ENCODE results near the gene GUCA2B. TPM values are rescaled to one million over a fixed set of nuclear protein-coding genes. Genes with fewer than 3 reads are reported as not detected.

The GUCA2B gene
- total RNA-seq, 1 experiment from 2014 or later: not detected

DNA sequence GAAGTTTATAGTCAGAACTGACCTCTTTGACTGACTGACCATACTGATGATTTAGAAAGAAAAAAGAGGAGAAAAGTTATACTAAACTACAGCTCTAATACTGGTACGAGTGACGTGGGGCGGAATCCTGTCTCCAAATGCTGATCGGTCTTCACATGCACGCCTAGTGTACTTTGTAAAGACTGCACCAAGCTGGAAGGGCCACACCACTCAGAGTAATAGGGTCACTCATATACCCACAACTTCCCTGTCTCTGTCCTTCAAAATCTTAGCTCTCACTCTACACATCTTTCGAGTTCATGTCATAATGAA, 30.7 kb downstream of the GUCA2B start:
- no peak overlapping the region for H4K5ac ChIP-seq (ENCODE audit: insufficient read length, low read depth, low read length)
- peaks cover 5 to 57% (median 19%) of the 10 kb centered on the region in 3 experiments; a peak in 5 of 7 replicates for H3K36me3 Mint-ChIP-seq (ENCODE audit: insufficient read depth in 1 of 3, low read depth in 3 of 3)
- no CpG with 5 or more reads among the region's 6 CpGs for WGBS (ENCODE audit: extremely low coverage, insufficient read length, low lambda C conversion rate)
- no peaks in the 10 kb centered on the region for H4K20me1 ChIP-seq (ENCODE audit: control insufficient read depth, insufficient read depth, insufficient read length)
- no peaks in the 10 kb centered on the region for H3K27me3 Mint-ChIP-seq (ENCODE audit: low read depth)
- H3K9ac ChIP-seq (ENCODE audit: extremely low read depth, insufficient read length, low read length): no peak overlapping the region
- no peak overlapping the region for H4K8ac ChIP-seq (replicated peaks; ENCODE audit: insufficient read length, low read depth, low read length)
- no peak overlapping the region for H3K4me3 Mint-ChIP-seq
- H2BK15ac ChIP-seq (ENCODE audit: low read depth, low read length): no peak overlapping the region
- no peak overlapping the region for H3K4me2 ChIP-seq (ENCODE audit: insufficient read depth, insufficient read length, low read length)
- H3K23ac ChIP-seq (ENCODE audit: insufficient read length, low read depth, low read length): no peak overlapping the region
- no peaks in the 10 kb centered on the region for H3K23me2 ChIP-seq (ENCODE audit: insufficient read length, low read depth, low read length, poor library complexity, severe bottlenecking)
- 0 out of 7 replicates have a peak overlapping the region, but pooled peaks of 1 of the 3 experiments have one; percentile 4 for H3K27ac Mint-ChIP-seq
- H2BK20ac ChIP-seq (ENCODE audit: low read depth, low read length, poor library complexity, severe bottlenecking): no peak overlapping the region
- H3K4me1 Mint-ChIP-seq: no peaks in the 10 kb centered on the region
- H3K4ac ChIP-seq (ENCODE audit: low read depth, low read length): no peak overlapping the region
- H3K56ac ChIP-seq (ENCODE audit: insufficient read length, low read depth, low read length): no peak overlapping the region
- H2AK5ac ChIP-seq (ENCODE audit: insufficient read length, low read length): no peak overlapping the region
- H3K79me1 ChIP-seq (ENCODE audit: insufficient read depth, low read depth, low read length, poor library complexity, severe bottlenecking): no peaks in the 10 kb centered on the region
- H3K79me2 ChIP-seq (ENCODE audit: insufficient read depth, low read length): no peaks in the 10 kb centered on the region
- H4K91ac ChIP-seq (ENCODE audit: insufficient read length, low read depth, low read length): no peak overlapping the region
- no peak overlapping the region for H3T11ph ChIP-seq (ENCODE audit: low read length)
- H3K14ac ChIP-seq (ENCODE audit: insufficient read depth, low read length): no peak overlapping the region
- no peak overlapping the region for H2AFZ ChIP-seq (ENCODE audit: low read length)
- H3K27ac ChIP-seq (ENCODE audit: insufficient read length, low read depth, low read length): no peak overlapping the region
- no peak overlapping the region for H3K18ac ChIP-seq (ENCODE audit: insufficient read length, low read depth, low read length)
- H3K4me1 ChIP-seq (ENCODE audit: insufficient read depth, low read length): no peaks in the 10 kb centered on the region
- DNase-seq: no peak
- no peak overlapping the region for H2BK12ac ChIP-seq (ENCODE audit: insufficient read length, low read depth, low read length)
- no peak overlapping the region for H2BK120ac ChIP-seq (ENCODE audit: low read depth, low read length, poor library complexity, severe bottlenecking)
- H2BK5ac ChIP-seq (ENCODE audit: insufficient read length, low read length): no peak overlapping the region
- H3K27me3 ChIP-seq (ENCODE audit: insufficient read depth, low read length): no peaks in the 10 kb centered on the region
- TF ChIP-seq, protein P1, sequence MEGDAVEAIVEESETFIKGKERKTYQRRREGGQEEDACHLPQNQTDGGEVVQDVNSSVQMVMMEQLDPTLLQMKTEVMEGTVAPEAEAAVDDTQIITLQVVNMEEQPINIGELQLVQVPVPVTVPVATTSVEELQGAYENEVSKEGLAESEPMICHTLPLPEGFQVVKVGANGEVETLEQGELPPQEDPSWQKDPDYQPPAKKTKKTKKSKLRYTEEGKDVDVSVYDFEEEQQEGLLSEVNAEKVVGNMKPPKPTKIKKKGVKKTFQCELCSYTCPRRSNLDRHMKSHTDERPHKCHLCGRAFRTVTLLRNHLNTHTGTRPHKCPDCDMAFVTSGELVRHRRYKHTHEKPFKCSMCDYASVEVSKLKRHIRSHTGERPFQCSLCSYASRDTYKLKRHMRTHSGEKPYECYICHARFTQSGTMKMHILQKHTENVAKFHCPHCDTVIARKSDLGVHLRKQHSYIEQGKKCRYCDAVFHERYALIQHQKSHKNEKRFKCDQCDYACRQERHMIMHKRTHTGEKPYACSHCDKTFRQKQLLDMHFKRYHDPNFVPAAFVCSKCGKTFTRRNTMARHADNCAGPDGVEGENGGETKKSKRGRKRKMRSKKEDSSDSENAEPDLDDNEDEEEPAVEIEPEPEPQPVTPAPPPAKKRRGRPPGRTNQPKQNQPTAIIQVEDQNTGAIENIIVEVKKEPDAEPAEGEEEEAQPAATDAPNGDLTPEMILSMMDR (conservative IDR thresholded peaks at IDR 0.05): no peak
- H3K9me3 ChIP-seq (ENCODE audit: control insufficient read depth, low read depth, low read length): no peaks in the 10 kb centered on the region
- no peaks in the 10 kb centered on the region for H3K9me3 Mint-ChIP-seq
